ENCODE measurements around the gene CD14. TPM values are rescaled to one million over a fixed set of nuclear protein-coding genes. Genes with fewer than 3 reads are reported as not detected.
"Not testable (repeated sequence)": the region's sequence is repeated elsewhere in the genome, so short reads cannot be mapped to it uniquely, and the experiment has no call there.

Gene CD14
- total and polyA plus RNA-seq, 7 donors, result 20.8 to 178 (median 58.1) TPM

- intact Hi-C loops (cut with DNase I), result no loop called here
- TF ChIP-seq POLR2A (IDR thresholded peaks at IDR 0.05), result no peak
- TF ChIP-seq, protein P1, sequence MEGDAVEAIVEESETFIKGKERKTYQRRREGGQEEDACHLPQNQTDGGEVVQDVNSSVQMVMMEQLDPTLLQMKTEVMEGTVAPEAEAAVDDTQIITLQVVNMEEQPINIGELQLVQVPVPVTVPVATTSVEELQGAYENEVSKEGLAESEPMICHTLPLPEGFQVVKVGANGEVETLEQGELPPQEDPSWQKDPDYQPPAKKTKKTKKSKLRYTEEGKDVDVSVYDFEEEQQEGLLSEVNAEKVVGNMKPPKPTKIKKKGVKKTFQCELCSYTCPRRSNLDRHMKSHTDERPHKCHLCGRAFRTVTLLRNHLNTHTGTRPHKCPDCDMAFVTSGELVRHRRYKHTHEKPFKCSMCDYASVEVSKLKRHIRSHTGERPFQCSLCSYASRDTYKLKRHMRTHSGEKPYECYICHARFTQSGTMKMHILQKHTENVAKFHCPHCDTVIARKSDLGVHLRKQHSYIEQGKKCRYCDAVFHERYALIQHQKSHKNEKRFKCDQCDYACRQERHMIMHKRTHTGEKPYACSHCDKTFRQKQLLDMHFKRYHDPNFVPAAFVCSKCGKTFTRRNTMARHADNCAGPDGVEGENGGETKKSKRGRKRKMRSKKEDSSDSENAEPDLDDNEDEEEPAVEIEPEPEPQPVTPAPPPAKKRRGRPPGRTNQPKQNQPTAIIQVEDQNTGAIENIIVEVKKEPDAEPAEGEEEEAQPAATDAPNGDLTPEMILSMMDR (IDR thresholded peaks at IDR 0.05), result no peak
- no peak for TF ChIP-seq POLR2AphosphoS5 (IDR thresholded peaks at IDR 0.05)
- no peak for TF ChIP-seq EP300 (IDR thresholded peaks at IDR 0.05)
- H3K4me1 ChIP-seq, result no peaks in the 10 kb centered on the region
- H3K36me3 ChIP-seq, result no peaks in the 10 kb centered on the region
- 86 to 88% methylated on average over 3 of the region's 3 CpGs for WGBS, 2 donors
- H3K27me3 ChIP-seq, result no peaks in the 10 kb centered on the region
- no peaks in the 10 kb centered on the region for H3K9me3 ChIP-seq
- no peak overlapping the region for H3K27ac ChIP-seq
- no peak for DNase-seq
- no peak overlapping the region for H3K4me3 ChIP-seq
These were observed 27.1 kb downstream of the CD14 start for GRCh38 chr5:140605879-140606278.

DNA sequence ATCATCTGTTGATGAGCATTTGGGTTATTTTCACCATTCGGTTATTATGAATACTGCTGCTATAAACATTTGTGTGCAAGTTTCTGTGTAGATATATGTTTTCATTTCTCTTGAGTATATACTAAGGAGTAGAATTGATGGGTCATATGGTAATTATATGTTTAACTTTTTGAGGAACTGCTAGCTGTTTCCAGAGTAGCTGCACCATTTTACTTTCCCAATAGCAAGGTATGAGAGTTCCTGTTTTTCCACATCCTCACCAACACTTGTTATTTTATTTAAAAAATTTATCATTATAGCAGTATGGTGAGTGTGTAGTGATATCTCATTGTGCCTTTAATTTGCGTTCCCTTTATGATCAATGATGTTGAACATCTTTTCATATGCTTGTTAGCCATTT is 29.2 kb downstream of the CD14 start:
- Histone ChIP-seq H3K27me3 (no peaks in the 10 kb centered on the region), H3K36me3 (no peaks in the 10 kb centered on the region), H3K27ac (no peak overlapping the region), H3K9me3 (no peaks in the 10 kb centered on the region), H3K4me3 (no peak overlapping the region), H3K4me1 (no peaks in the 10 kb centered on the region)
- WGBS, 2 donors, result 96% methylated on average over 2 of the region's 2 CpGs
- no peak for DNase-seq
- TF ChIP-seq POLR2A (IDR thresholded peaks at IDR 0.05), result no peak
- TF ChIP-seq, protein P1 (IDR thresholded peaks at IDR 0.05), result no peak
- TF ChIP-seq EP300 (IDR thresholded peaks at IDR 0.05), result no peak
- no peak for TF ChIP-seq POLR2AphosphoS5 (IDR thresholded peaks at IDR 0.05)
- intact Hi-C loops (cut with DNase I), result no loop called here

DNA sequence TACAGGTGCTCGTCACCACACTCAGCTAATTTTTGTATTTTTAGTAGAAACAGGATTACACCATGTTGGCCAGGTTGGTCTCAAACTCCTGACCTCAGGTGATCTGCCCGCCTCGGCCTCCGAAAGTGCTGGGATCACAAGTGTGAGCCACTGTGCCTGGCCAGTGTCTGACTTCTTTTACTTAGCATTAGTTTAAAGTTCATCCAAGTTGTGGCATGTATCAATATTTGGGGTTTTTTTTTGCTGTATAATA is 29.6 kb downstream of the CD14 start:
- H3K36me3 ChIP-seq; H3K27me3 ChIP-seq; intact Hi-C loops (cut with DNase I); H3K4me3 ChIP-seq; H3K27ac ChIP-seq; H3K9me3 ChIP-seq; DNase-seq; H3K4me1 ChIP-seq: not testable (repeated sequence)
- WGBS, 2 donors, result 95 to 96% methylated on average over 4 of the region's 4 CpGs

DNA sequence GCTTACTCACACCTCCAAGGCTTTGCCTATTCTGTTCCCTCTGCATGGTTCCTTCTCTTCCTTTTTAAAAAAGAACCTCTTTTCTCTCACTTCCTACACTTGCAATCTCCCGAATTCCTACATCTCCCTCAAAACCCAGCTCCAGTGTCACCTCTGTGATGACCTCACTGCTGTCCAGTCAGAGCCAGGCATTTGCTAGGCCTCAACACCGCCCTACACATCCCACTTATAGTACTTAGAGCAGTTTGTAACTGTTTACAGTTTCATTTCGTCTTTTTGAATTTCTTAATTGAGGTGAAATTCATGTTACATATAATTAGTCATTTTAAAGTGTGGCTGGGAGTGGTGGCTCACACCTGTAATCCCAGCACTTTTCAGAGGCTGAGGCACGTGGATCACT is 30.8 kb downstream of the CD14 start:
- TF ChIP-seq POLR2AphosphoS5 (IDR thresholded peaks at IDR 0.05) (no peak), POLR2A (IDR thresholded peaks at IDR 0.05) (no peak), EP300 (IDR thresholded peaks at IDR 0.05) (no peak)
- TF ChIP-seq, protein P1 (IDR thresholded peaks at IDR 0.05), result no peak
- WGBS, 2 donors, result 81 to 84% methylated on average over 4 of the region's 4 CpGs
- no peaks in the 10 kb centered on the region for H3K36me3 ChIP-seq

DNA sequence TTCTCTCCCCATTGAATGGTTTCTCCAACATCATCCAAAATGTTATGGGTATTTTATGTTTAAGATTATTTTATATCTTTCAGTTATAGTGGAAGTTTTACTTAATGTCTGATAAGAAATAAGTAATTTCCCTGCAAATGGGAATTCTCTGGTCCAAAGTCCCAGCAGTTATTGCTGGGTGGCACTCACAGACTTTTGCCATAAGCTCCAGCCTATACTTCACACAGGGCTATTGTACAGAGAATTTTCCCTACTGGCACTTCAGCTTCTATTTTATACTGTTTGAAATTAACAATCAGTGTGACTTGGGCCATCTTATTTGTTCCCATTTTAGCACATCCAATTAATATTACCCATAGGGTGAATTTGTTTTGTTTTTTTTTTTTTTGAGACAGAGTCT is 32.9 kb downstream of the CD14 start:
- H3K27ac ChIP-seq, result no peak overlapping the region
- DNase-seq, result no peak
- no peaks in the 10 kb centered on the region for H3K9me3 ChIP-seq
- no peaks in the 10 kb centered on the region for H3K36me3 ChIP-seq
- no peaks in the 10 kb centered on the region for H3K27me3 ChIP-seq
- no peaks in the 10 kb centered on the region for H3K4me1 ChIP-seq
- intact Hi-C loops (cut with DNase I), result no loop called here
- no peak overlapping the region for H3K4me3 ChIP-seq
- TF ChIP-seq POLR2A (IDR thresholded peaks at IDR 0.05), result no peak
- TF ChIP-seq, protein P1 (IDR thresholded peaks at IDR 0.05), result no peak
- TF ChIP-seq EP300 (IDR thresholded peaks at IDR 0.05), result no peak
- TF ChIP-seq POLR2AphosphoS5 (IDR thresholded peaks at IDR 0.05), result no peak

More for the DNA sequence above, 30.8 kb downstream of the CD14 start:
- H3K27me3 ChIP-seq, result no peaks in the 10 kb centered on the region
- H3K4me3 ChIP-seq, result no peak overlapping the region
- peak overlapping the region in 3 of 4 donors; percentile 32 to 60 (median 40) for H3K27ac ChIP-seq
- no peaks in the 10 kb centered on the region for H3K4me1 ChIP-seq
- no peaks in the 10 kb centered on the region for H3K9me3 ChIP-seq
- no peak for DNase-seq
- intact Hi-C loops (cut with DNase I), result no loop called here
